Measurements from ENCODE around the gene TTC34.

The TTC34 gene

DNA sequence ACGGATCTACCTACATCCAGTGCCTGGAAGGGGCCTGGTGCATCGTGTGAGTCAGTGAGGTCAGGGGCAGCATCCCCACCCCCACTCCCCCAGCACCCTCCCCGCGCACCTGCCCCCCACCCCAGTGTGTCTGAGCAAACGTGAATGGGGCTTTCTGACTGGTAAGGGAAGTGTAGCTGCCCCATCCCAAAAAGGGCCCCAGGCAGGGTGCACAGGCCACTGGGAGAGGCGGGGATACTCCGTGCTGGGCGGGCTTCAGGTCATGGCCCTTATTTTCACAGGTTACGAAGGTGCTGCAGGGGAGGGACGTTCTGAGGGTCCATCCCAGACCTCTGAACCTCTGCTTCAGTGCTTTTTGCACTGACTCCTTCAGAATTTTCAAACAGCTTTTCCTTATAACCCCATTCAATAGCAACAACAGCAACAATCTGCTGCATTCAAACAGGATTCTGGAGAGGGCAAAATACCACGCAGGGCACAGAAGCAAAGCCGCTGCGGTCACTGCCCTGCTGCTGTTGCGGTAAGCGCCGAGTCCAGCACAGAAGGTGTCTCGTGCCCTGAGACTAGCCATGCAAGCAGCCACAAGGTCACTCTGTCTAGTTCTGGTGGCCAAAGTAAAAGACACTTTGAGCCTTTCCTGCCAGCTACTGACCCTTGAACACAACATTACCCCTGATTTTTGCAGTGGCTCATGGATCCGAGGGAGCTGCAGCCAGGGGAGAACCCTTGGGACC is 10.3 kb downstream of the TTC34 start:
- no peak overlapping the region for H2AFZ ChIP-seq (ENCODE audit: low read length)
- no peak for DNase-seq (ENCODE audit: low spot score)
- no peak overlapping the region for H3K4me2 ChIP-seq (ENCODE audit: insufficient read depth, low read length, poor library complexity, severe bottlenecking)
- H3K18ac ChIP-seq (ENCODE audit: low read length) = no peak overlapping the region
- H4K8ac ChIP-seq (ENCODE audit: low read depth, low read length) = no peak overlapping the region
- no peaks in the 10 kb centered on the region for H3K79me1 ChIP-seq (ENCODE audit: low read depth, low read length)
- H3K4ac ChIP-seq (ENCODE audit: low read length) = no peak overlapping the region
- no peaks in the 10 kb centered on the region for H3K27me3 ChIP-seq (ENCODE audit: control insufficient read depth in 3 of 3, insufficient read depth in 3 of 3, low read depth in 1 of 3, low read length in 3 of 3)
- H3K9me3 ChIP-seq (replicated peaks in 1 of 2; ENCODE audit: control insufficient read depth in 2 of 2, insufficient read depth in 1 of 2, low read depth in 1 of 2, low read length in 2 of 2) = peaks cover 0 to 15% of the 10 kb centered on the region in 2 donors
- H3K4me1 ChIP-seq (ENCODE audit: control insufficient read depth in 2 of 2, insufficient read depth in 1 of 2, low read depth in 1 of 2, low read length in 2 of 2) = no peaks in the 10 kb centered on the region
- H2BK15ac ChIP-seq (ENCODE audit: low read length) = no peak overlapping the region
- H3K23ac ChIP-seq (ENCODE audit: low read depth, low read length, poor library complexity) = no peak overlapping the region
- no peak overlapping the region for H2BK5ac ChIP-seq (ENCODE audit: low read length)
- H3K4me3 ChIP-seq (ENCODE audit: low read length in 2 of 2) = no peak overlapping the region
- no peak overlapping the region for H3K9ac ChIP-seq (ENCODE audit: low read depth, low read length, poor library complexity)
- H3K14ac ChIP-seq (ENCODE audit: low read length) = no peak overlapping the region
- no CpG with 5 or more reads among the region's 18 CpGs for WGBS, 2 donors (ENCODE audit: extremely low coverage in 2 of 2, insufficient read length in 2 of 2, insufficient replicate concordance in 1 of 2)
- no peak overlapping the region for H2BK120ac ChIP-seq (ENCODE audit: low read depth, low read length)
- H3K27ac ChIP-seq (replicated peaks; ENCODE audit: low read length) = no peak overlapping the region
- no peak overlapping the region for H4K91ac ChIP-seq (ENCODE audit: low read depth, low read length, poor library complexity)
- H2AK5ac ChIP-seq (ENCODE audit: low read depth, low read length) = no peak overlapping the region
- H3K36me3 ChIP-seq (replicated peaks in 1 of 2; ENCODE audit: control insufficient read depth in 2 of 2, insufficient read depth in 2 of 2, low read length in 2 of 2) = no peaks in the 10 kb centered on the region
- no peak overlapping the region for H2BK12ac ChIP-seq (ENCODE audit: low read length)

GRCh38 chr1:2789986-2790581 is 11.4 kb downstream of the TTC34 start:
- Histone ChIP-seq H2AK5ac (ENCODE audit: low read depth, low read length) (peak overlapping the region; percentile 37), H2BK5ac (ENCODE audit: low read length) (no peak overlapping the region)

DNA sequence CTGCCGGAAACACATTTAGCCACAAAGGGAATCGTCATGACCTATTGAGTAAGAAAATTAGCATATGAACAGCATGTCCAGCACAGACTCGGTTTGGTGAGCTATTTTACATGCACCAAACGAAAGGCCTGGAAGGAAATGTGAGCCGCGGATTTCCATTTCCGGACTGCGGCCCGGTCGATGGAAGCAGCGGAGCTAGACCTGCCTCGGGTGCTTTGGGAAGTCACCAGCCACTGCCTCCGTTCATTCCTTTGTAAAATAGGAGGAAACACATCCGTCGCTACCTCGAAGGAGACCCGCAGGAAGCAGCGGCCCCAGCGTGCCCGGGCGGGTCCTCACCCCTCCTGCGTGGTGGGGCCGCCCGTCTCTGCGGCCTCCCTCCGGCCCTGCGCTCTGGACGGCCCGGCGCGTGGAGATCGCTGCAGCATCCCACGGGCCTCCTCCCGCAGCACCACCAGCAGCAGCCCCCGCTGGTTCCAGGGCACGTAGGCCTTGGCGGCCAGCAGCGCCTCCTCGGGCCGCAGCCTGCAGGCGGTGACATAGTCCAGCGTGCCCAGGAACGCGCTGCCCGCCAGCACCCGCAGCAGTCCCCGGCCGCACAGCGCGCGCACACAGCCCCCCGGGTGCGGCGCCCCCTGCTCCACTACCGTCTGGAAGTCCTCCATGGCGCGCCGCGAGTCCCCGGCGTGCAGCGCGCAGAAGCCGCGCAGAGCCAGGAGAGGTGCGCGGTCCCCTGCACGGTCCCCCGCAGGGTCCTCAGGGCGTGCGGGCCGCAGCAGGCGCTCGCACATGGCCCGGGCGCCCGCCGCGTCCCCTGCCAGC is 12.1 kb downstream of the TTC34 start:
- H3K4me2 ChIP-seq (ENCODE audit: insufficient read depth, low read length, poor library complexity, severe bottlenecking) = no peak overlapping the region
- no peaks in the 10 kb centered on the region for H3K36me3 ChIP-seq (replicated peaks in 1 of 2; ENCODE audit: control insufficient read depth in 2 of 2, insufficient read depth in 2 of 2, low read length in 2 of 2)
- H3K9ac ChIP-seq (ENCODE audit: low read depth, low read length, poor library complexity) = no peak overlapping the region
- no peak overlapping the region for H3K23ac ChIP-seq (ENCODE audit: low read depth, low read length, poor library complexity)
- no peak overlapping the region for H2AFZ ChIP-seq (ENCODE audit: low read length)
- H3K4me3 ChIP-seq (ENCODE audit: low read length in 2 of 2) = no peak overlapping the region
- peaks cover 0 to 13% of the 10 kb centered on the region in 2 donors for H3K9me3 ChIP-seq (replicated peaks in 1 of 2; ENCODE audit: control insufficient read depth in 2 of 2, insufficient read depth in 1 of 2, low read depth in 1 of 2, low read length in 2 of 2)
- H4K91ac ChIP-seq (ENCODE audit: low read depth, low read length, poor library complexity) = no peak overlapping the region
- H2BK12ac ChIP-seq (ENCODE audit: low read length) = no peak overlapping the region
- no CpG with 5 or more reads among the region's 79 CpGs for WGBS, 2 donors (ENCODE audit: extremely low coverage in 2 of 2, insufficient read length in 2 of 2, insufficient replicate concordance in 1 of 2)
- H3K4ac ChIP-seq (ENCODE audit: low read length) = no peak overlapping the region
- H3K27ac ChIP-seq (replicated peaks; ENCODE audit: low read length) = no peak overlapping the region
- no peak overlapping the region for H2BK15ac ChIP-seq (ENCODE audit: low read length)
- H3K14ac ChIP-seq (ENCODE audit: low read length) = peak overlapping the region; percentile 38
- no peak overlapping the region for H2BK120ac ChIP-seq (ENCODE audit: low read depth, low read length)
- peak overlapping the region; percentile 46 for H2AK5ac ChIP-seq (ENCODE audit: low read depth, low read length)
- no peak overlapping the region for H2BK5ac ChIP-seq (ENCODE audit: low read length)
- DNase-seq (ENCODE audit: low spot score) = no peak
- no peaks in the 10 kb centered on the region for H3K4me1 ChIP-seq (ENCODE audit: control insufficient read depth in 2 of 2, insufficient read depth in 1 of 2, low read depth in 1 of 2, low read length in 2 of 2)
- peak overlapping the region; percentile 80 for H3K18ac ChIP-seq (ENCODE audit: low read length)
- H4K8ac ChIP-seq (ENCODE audit: low read depth, low read length) = peak overlapping the region; percentile 48
- H3K79me1 ChIP-seq (ENCODE audit: low read depth, low read length) = no peaks in the 10 kb centered on the region
- H3K27me3 ChIP-seq (ENCODE audit: control insufficient read depth in 3 of 3, insufficient read depth in 3 of 3, low read depth in 1 of 3, low read length in 3 of 3) = peaks cover 0 to 5% (median 0%) of the 10 kb centered on the region in 3 experiments

More at GRCh38 chr1:2789986-2790581, 11.4 kb downstream of the TTC34 start:
- H3K27ac ChIP-seq (replicated peaks; ENCODE audit: low read length) = no peak overlapping the region
- no peaks in the 10 kb centered on the region for H3K36me3 ChIP-seq (replicated peaks in 1 of 2; ENCODE audit: control insufficient read depth in 2 of 2, insufficient read depth in 2 of 2, low read length in 2 of 2)
- WGBS, 2 donors (ENCODE audit: extremely low coverage in 2 of 2, insufficient read length in 2 of 2, insufficient replicate concordance in 1 of 2) = no CpG with 5 or more reads among the region's 58 CpGs
- no peak overlapping the region for H2BK12ac ChIP-seq (ENCODE audit: low read length)
- no peak overlapping the region for H2BK120ac ChIP-seq (ENCODE audit: low read depth, low read length)
- no peak overlapping the region for H4K8ac ChIP-seq (ENCODE audit: low read depth, low read length)
- H3K9me3 ChIP-seq (replicated peaks in 1 of 2; ENCODE audit: control insufficient read depth in 2 of 2, insufficient read depth in 1 of 2, low read depth in 1 of 2, low read length in 2 of 2) = peaks cover 0 to 13% of the 10 kb centered on the region in 2 donors
- no peaks in the 10 kb centered on the region for H3K79me1 ChIP-seq (ENCODE audit: low read depth, low read length)
- no peak overlapping the region for H2AFZ ChIP-seq (ENCODE audit: low read length)
- H2BK15ac ChIP-seq (ENCODE audit: low read length) = no peak overlapping the region
- H3K4me3 ChIP-seq (ENCODE audit: low read length in 2 of 2) = no peak overlapping the region
- H3K14ac ChIP-seq (ENCODE audit: low read length) = no peak overlapping the region
- H3K4me1 ChIP-seq (ENCODE audit: control insufficient read depth in 2 of 2, insufficient read depth in 1 of 2, low read depth in 1 of 2, low read length in 2 of 2) = no peaks in the 10 kb centered on the region
- no peak overlapping the region for H3K4ac ChIP-seq (ENCODE audit: low read length)
- no peak for DNase-seq (ENCODE audit: low spot score)
- no peak overlapping the region for H3K4me2 ChIP-seq (ENCODE audit: insufficient read depth, low read length, poor library complexity, severe bottlenecking)
- no peak overlapping the region for H4K91ac ChIP-seq (ENCODE audit: low read depth, low read length, poor library complexity)
- peak overlapping the region; percentile 63 for H3K23ac ChIP-seq (ENCODE audit: low read depth, low read length, poor library complexity)
- H3K9ac ChIP-seq (ENCODE audit: low read depth, low read length, poor library complexity) = no peak overlapping the region
- H3K27me3 ChIP-seq (ENCODE audit: control insufficient read depth in 3 of 3, insufficient read depth in 3 of 3, low read depth in 1 of 3, low read length in 3 of 3) = peaks cover 0 to under 1% (median 0%) of the 10 kb centered on the region in 3 experiments
- H3K18ac ChIP-seq (ENCODE audit: low read length) = no peak overlapping the region
